Measurements from ENCODE around the gene BRIP1.
"Not testable (repeated sequence)": the region's sequence is repeated elsewhere in the genome, so short reads cannot be mapped to it uniquely, and the experiment has no call there.

The BRIP1 gene

GRCh38 chr17:61863801-61864126, 436 bp upstream of the BRIP1 start:
- DNase-seq (ENCODE audit: low read depth in 2 of 2) = no peak

DNA sequence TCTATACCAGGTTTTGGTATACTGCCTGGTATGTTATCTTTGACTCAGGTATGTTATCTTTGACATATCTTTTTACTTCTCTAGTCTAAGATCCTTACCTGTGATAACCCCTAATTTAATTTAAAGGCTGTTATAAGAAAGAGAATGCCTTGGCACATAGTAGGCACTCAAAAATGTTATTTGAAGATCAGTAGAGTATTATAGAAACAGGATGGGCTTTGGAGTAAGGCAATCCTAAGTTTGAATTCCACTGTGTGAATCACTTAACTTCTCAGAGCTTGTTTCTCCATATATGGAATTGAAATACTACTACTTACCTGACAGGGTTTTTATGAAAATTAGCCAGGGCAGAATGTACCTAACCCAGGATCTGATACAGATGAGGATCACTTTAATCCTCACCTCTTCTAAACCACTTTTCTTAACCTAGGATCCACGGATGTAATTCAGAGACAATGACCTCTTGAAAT, 1.2 kb downstream of the BRIP1 start:
- DNase-seq (ENCODE audit: low read depth in 2 of 2) = peak; percentile 20 to 24

DNA sequence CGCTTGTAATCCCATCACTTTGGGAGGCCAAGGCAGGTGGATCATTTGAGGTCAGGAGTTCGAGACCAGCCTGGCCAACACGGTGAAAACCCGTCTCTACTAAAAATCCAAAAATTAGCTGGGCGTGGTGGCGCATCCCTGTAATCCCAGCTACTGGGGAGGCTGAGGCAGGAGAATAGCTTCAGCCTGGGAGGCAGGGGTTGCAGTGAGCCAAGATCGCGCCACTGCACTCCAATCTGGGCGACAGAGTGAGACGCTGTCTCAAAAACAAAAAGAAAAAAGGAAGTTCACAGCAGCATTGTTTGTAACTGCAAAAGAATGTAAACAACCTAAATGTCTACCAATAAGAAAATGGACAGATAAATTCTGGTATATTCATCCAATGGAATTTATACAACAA, 2.9 kb downstream of the BRIP1 start:
- not testable (repeated sequence) for DNase-seq (ENCODE audit: low read depth in 2 of 2)

- no peak for DNase-seq (ENCODE audit: low read depth in 2 of 2)
Observed at GRCh38 chr17:61856035-61856434, 7.3 kb downstream of the BRIP1 start.

DNA sequence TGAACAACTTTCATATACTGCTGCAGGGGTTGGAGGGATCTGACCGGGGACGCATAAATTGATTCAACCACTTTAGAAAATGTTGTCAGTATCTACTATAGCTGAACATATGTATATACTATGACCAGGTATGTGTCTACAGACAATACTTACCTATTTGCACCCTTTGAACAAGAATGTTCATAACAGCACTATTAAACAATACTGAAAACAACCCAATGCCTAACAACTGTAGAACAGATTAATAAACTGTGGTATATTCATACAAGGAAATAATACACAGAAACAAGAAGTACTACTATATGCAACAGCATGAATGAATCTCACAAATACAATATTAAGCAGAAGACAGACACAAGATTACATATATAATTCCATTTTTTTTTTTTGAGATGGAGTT, 10.5 kb downstream of the BRIP1 start:
- no peak for DNase-seq (ENCODE audit: low read depth in 2 of 2)

GRCh38 chr17:61849674-61850073, 13.7 kb downstream of the BRIP1 start:
- no peak for DNase-seq (ENCODE audit: low read depth in 2 of 2)

DNA sequence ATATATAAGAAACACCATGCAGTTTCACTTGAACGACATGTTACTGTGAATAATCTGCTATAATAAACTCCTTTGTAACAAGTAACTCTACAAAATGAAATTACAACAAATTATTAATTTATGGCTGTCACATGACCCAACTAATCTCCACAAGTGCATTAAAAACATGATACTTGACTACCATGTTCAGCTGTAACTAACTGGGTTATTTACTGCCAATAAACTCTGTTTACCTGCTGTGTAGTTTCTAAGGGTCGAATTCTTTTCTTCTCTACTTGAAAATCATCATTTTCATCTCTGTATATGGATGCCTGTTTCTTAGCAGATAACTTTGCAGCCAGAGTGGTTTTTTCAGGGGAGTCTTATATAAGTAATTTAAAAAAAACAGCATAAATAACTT, 14.4 kb downstream of the BRIP1 start:
- DNase-seq (ENCODE audit: low read depth in 2 of 2) = no peak

- no peak for DNase-seq (ENCODE audit: low read depth in 2 of 2)
Observed at GRCh38 chr17:61848247-61848646, 15.1 kb downstream of the BRIP1 start.

DNA sequence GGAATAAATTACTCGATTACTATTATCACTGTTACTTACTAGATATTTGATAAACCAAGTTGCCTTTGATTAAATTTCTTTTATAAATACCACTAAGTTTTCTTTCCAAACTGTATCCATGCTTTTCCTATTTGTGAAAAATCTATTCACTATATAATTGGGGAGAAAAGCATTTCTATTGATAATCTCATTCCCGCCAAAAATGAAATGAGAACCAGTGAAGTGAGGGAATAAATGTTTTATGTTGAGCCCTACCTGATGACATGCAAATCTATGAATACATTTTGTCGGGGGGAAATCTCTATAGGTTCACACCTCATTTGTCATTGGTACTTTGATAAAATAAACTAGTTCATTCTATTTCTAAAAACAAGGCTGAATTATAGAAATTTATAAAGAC, 15.7 kb downstream of the BRIP1 start:
- no peak for DNase-seq (ENCODE audit: low read depth in 2 of 2)

DNA sequence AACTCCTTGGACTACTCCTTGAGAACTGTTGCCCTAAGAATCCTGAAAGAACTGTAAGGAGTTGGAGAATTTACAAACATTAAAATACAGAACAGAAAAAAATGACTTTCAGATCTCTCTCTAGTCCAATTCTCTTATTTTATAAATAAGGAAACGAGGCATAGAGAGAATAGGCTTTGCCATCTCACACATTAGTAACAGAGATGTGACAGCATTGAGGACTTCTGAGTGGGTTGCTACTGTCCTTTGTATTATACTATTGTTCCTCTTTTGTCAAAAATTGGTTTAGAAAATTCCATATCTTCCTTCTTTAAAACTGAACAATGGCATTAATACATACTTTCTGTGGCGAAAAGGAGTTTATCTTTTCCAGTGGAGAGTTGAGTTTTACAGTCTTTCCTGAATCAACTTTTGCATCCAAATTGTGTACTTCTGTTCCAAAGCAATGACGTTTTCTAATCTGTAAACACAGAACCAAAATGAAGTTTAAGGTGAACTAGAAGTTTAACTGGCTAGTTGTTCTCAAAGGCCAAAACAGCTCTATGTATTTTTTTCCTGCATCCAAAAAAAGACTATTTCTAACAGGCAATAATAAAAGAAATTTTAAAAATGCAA, 16.5 kb downstream of the BRIP1 start:
- DNase-seq (ENCODE audit: low read depth in 2 of 2) = no peak

- DNase-seq (ENCODE audit: low read depth in 2 of 2) = no peak
Observed at GRCh38 chr17:61846088-61846487, 17.2 kb downstream of the BRIP1 start.

DNA sequence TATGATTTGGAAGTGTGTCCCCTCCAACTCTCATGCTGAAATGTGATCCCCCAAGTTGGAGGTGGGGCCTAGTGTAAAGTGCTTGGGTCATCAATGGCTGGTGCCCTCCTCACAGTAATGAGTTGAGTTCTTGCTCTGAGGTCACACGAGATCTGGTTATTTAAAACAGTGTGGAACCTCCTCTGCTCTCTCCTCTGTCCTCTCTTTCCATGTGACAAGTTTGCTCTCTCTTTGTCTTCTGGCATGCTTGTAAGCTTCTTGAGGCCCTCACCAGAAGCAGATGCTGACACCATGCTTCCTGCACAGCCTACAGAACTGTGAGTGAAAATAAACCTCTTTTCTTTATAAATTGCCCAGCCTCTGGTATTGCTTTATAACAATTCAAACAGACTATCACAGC, 19.9 kb downstream of the BRIP1 start:
- DNase-seq (ENCODE audit: low read depth in 2 of 2) = no peak

DNA sequence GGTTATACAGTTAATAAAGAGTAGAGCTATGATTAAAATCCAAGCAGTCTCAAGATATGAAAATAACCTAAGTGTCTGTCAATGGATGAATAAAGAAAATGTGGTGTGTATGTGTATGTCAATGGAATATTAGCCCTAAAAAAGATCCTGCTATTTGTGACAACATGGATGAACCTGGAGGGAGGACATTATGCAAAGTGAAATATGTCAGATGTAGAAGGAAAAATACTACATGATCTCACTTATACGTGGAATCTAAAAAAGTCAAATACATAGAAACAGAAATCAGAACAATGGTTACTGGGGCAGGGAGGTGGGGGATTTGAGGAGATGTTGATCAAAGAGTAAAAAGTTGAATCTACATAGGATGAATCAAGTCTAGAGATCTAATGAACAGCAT, 20.4 kb downstream of the BRIP1 start:
- no peak for DNase-seq (ENCODE audit: low read depth in 2 of 2)

DNA sequence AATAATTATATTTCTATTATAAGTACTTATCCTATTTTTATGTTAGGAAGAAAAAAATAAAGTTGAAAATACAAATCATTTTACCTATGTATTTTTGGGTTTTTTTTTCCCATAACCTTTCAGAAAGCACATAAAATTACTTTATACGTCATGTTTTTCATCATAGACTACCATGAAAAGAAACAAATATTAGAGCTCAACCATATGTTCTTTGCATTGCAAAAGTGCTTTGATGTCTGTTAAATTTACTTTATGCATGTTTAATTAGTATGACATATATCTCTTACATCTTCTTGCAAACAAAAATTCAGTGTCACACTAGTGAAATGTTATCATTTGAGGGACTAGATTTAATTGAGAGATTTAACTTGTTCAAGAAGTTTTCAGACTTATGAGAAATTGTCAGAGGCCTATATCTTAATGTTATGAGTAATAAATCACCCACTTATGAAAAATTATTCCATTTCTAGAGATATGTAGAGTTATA, 24.0 kb downstream of the BRIP1 start:
- no peak for DNase-seq (ENCODE audit: low read depth in 2 of 2)

GRCh38 chr17:61837175-61838051, 25.9 kb downstream of the BRIP1 start:
- DNase-seq (ENCODE audit: low read depth in 2 of 2) = peak; percentile 42 to 44

GRCh38 chr17:61836266-61837174, 26.8 kb downstream of the BRIP1 start:
- no peak for DNase-seq (ENCODE audit: low read depth in 2 of 2)

GRCh38 chr17:61835606-61836005, 27.7 kb downstream of the BRIP1 start:
- no peak for DNase-seq (ENCODE audit: low read depth in 2 of 2)

- no peak for DNase-seq (ENCODE audit: low read depth in 2 of 2)
Observed at GRCh38 chr17:61834610-61835009, 28.7 kb downstream of the BRIP1 start.

GRCh38 chr17:61833536-61834193, 29.7 kb downstream of the BRIP1 start:
- DNase-seq (ENCODE audit: low read depth in 2 of 2) = peak; percentile 46 to 49

GRCh38 chr17:61832463-61832862, 30.9 kb downstream of the BRIP1 start:
- no peak for DNase-seq (ENCODE audit: low read depth in 2 of 2)

DNA sequence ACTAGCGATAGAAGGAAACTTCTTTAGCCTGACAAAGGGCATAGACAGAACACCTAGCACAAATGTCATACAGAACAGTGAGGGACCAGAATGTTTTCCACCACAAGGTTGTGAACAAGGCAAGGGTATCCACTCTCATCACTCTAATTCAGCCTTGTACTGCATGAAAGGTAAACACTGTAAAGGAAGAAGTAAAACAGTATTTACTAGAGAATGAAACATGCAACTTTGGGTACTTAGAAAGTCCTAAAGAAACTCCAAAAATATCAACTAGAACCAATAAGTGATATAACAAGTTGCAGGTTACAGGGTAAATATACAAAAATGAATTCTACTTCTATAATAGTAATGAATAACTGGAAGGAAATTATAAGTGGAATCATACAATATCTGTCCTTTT, 32.2 kb downstream of the BRIP1 start:
- DNase-seq (ENCODE audit: low read depth in 2 of 2) = no peak

- DNase-seq (ENCODE audit: low read depth in 2 of 2) = no peak
Observed at GRCh38 chr17:61828694-61829093, 34.6 kb downstream of the BRIP1 start.

Data from fibroblast of skin of left quadriceps (primary cell).